ENCODE results near the gene ZNF664. TPM values are rescaled to one million over a fixed set of nuclear protein-coding genes. Genes with fewer than 3 reads are reported as not detected.
A peak's percentile ranks its signal among the peaks of the same experiment; 100 is the strongest.

The ZNF664 gene
- total RNA-seq, 6 experiments from 2014 or later = 37.3 to 46.5 (median 43.2) TPM

- no peak for ATAC-seq
- no peak for DNase-seq
- TF ChIP-seq CTCF (IDR thresholded peaks at IDR 0.05) (no peak), POLR2A (IDR thresholded peaks at IDR 0.05) (no peak)
- Histone ChIP-seq H3K4me1 (no peaks in the 10 kb centered on the region), H3K9me3 (peaks cover 0 to 10% (median 0%) of the 10 kb centered on the region in 4 donors), H3K27ac (no peak overlapping the region), H3K36me3 (no peaks in the 10 kb centered on the region), H3K27me3 (no peaks in the 10 kb centered on the region), H3K4me3 (no peak overlapping the region)
- intact Hi-C loops (cut with DNase I) = no loop called here
These were observed 73.4 kb downstream of the ZNF664 start for GRCh38 chr12:124046456-124046740.

GRCh38 chr12:124047045-124047566, 74.1 kb downstream of the ZNF664 start:
- Histone ChIP-seq H3K4me1 (no peaks in the 10 kb centered on the region), H3K27ac (no peak overlapping the region), H3K4me3 (no peak overlapping the region), H3K36me3 (no peaks in the 10 kb centered on the region), H3K9me3 (peaks cover 0 to 10% (median 0%) of the 10 kb centered on the region in 4 donors), H3K27me3 (no peaks in the 10 kb centered on the region)
- ATAC-seq (no peak), DNase-seq (no peak)
- WGBS (ENCODE audit: insufficient coverage, low coverage, low lambda C conversion rate, missing lambda C conversion rate) = 97% methylated on average over 3 of the region's 3 CpGs
- TF ChIP-seq CTCF (IDR thresholded peaks at IDR 0.05) = no peak
- no peak for TF ChIP-seq POLR2A (IDR thresholded peaks at IDR 0.05)
- intact Hi-C loops (cut with DNase I) = no loop called here

- 83% methylated on average over 6 of the region's 6 CpGs for WGBS (ENCODE audit: insufficient coverage, low coverage, low lambda C conversion rate, missing lambda C conversion rate)
- H3K9me3 ChIP-seq = peaks cover 0 to 10% (median 0%) of the 10 kb centered on the region in 4 donors
- no peak overlapping the region for H3K4me3 ChIP-seq
- no peaks in the 10 kb centered on the region for H3K27me3 ChIP-seq
- intact Hi-C loops (cut with DNase I) = loop anchor here in 1 of 2 donors (5.0 kb wide), 1 partner anchor 268 kb away; no protein-coding TSS in a partner anchor
- no peaks in the 10 kb centered on the region for H3K4me1 ChIP-seq
- DNase-seq = no peak
- no peak for TF ChIP-seq POLR2A (IDR thresholded peaks at IDR 0.05)
- no peak for TF ChIP-seq CTCF (IDR thresholded peaks at IDR 0.05)
- H3K36me3 ChIP-seq = no peaks in the 10 kb centered on the region
- no peak overlapping the region for H3K27ac ChIP-seq
- ATAC-seq = no peak
These were observed 76.6 kb downstream of the ZNF664 start for GRCh38 chr12:124049451-124050094.

- no peaks in the 10 kb centered on the region for H3K9me3 ChIP-seq
- H3K4me1 ChIP-seq = no peaks in the 10 kb centered on the region
- H3K36me3 ChIP-seq = no peaks in the 10 kb centered on the region
- ATAC-seq (peak; percentile 61 to 90 (median 76)), DNase-seq (no peak)
- no peak overlapping the region for H3K27ac ChIP-seq
- WGBS (ENCODE audit: insufficient coverage, low coverage, low lambda C conversion rate, missing lambda C conversion rate) = 16% methylated on average over 10 of the region's 10 CpGs
- intact Hi-C loops (cut with DNase I) = loop anchor here in 1 of 2 donors (5.0 kb wide), 1 partner anchor 263 kb away; no protein-coding TSS in a partner anchor
- no peaks in the 10 kb centered on the region for H3K27me3 ChIP-seq
- no peak overlapping the region for H3K4me3 ChIP-seq
- TF ChIP-seq CTCF (IDR thresholded peaks at IDR 0.05) (peak; percentile 31 to 52 (median 40)), POLR2A (IDR thresholded peaks at IDR 0.05) (no peak)
These were observed 80.8 kb downstream of the ZNF664 start for GRCh38 chr12:124053851-124054250.
